Left ventricle myocardium inferior (tissue), 1 donor: ENCODE results near the gene SWT1. TPM values are rescaled to one million over a fixed set of nuclear protein-coding genes. Genes with fewer than 3 reads are reported as not detected.

Source experiments
- DNase-seq: peaks from one replicate; pipeline ENCODE4 v3.0.0-alpha.2; 2020
- H3K27ac ChIP-seq: fragments of 200-600 bp; replicated peaks from 2 replicates; pipeline ENCODE4 v1.8.0; 2021
- H3K27me3 ChIP-seq: fragments of 200-600 bp; 2 replicates; pipeline ENCODE4 v1.8.0; 2021; ENCODE audit warnings: low read depth
- H3K36me3 ChIP-seq: fragments of 200-600 bp; 2 replicates; pipeline ENCODE4 v1.8.0; 2021
- H3K4me1 ChIP-seq: fragments of 200-600 bp; 2 replicates; pipeline ENCODE4 v1.8.0; 2021
- H3K4me3 ChIP-seq: fragments of 200-600 bp; 2 replicates; pipeline ENCODE4 v1.8.0; 2021; ENCODE audit warnings: mild to moderate bottlenecking, moderate library complexity
- H3K9me3 ChIP-seq: fragments of 200-600 bp; replicated peaks from 2 replicates; pipeline ENCODE4 v1.8.0; 2021
- CTCF ChIP-seq: fragments of 200-600 bp; IDR thresholded peaks from 2 replicates; pipeline ENCODE4 v1.8.0; 2021; ENCODE audit warnings: antibody characterized with exemption, mild to moderate bottlenecking, borderline replicate concordance
- intact Hi-C: fragments of 100-400 bp; cut with micrococcal nuclease; formaldehyde crosslinking; loops from one replicate; pipeline ENCODE4 v1.11.0; 2022
- total RNA-seq: library from RNA; stranded (reverse); fragmentation: NEBNext Ultra II Directional; extraction: Animal tissue kit (Norgen Biotek cat#: 25700); gene quantifications from one replicate; pipeline ENCODE4 v1.2.1, GENCODE V29; 2021
- donor health status: DM: no; HTN: yes; CAD: no; lungs with severe emphysema.

Gene SWT1
- total RNA-seq, 1 donor from 2014 or later: 7.4 TPM

GRCh38 chr1:185328255-185328654 is 171.3 kb downstream of the SWT1 start:
- Histone ChIP-seq H3K9me3 (no peaks in the 10 kb centered on the region), H3K4me1 (no peaks in the 10 kb centered on the region), H3K27me3 (no peaks in the 10 kb centered on the region), H3K27ac (no peak overlapping the region), H3K36me3 (no peaks in the 10 kb centered on the region), H3K4me3 (no peak overlapping the region)
- DNase-seq: no peak
- intact Hi-C loops: no loop called here
- TF ChIP-seq CTCF: no peak

GRCh38 chr1:185334182-185334581 is 177.2 kb downstream of the SWT1 start:
- H3K9me3 ChIP-seq: no peaks in the 10 kb centered on the region
- no peak overlapping the region for H3K4me3 ChIP-seq
- H3K27ac ChIP-seq: peak overlapping the region; percentile 24
- intact Hi-C loops: no loop called here
- H3K36me3 ChIP-seq: no peaks in the 10 kb centered on the region
- H3K27me3 ChIP-seq: no peaks in the 10 kb centered on the region
- H3K4me1 ChIP-seq: no peaks in the 10 kb centered on the region
- no peak for DNase-seq
- no peak for TF ChIP-seq CTCF

GRCh38 chr1:185337246-185337645 is 180.3 kb downstream of the SWT1 start:
- Histone ChIP-seq H3K36me3 (no peaks in the 10 kb centered on the region), H3K27me3 (no peaks in the 10 kb centered on the region), H3K27ac (no peak overlapping the region), H3K4me1 (no peaks in the 10 kb centered on the region), H3K4me3 (no peak overlapping the region), H3K9me3 (no peaks in the 10 kb centered on the region)
- TF ChIP-seq CTCF: no peak
- DNase-seq: no peak
- intact Hi-C loops: no loop called here

GRCh38 chr1:185338719-185339622 is 182.0 kb downstream of the SWT1 start:
- DNase-seq: no peak
- no peak for TF ChIP-seq CTCF
- no peaks in the 10 kb centered on the region for H3K27me3 ChIP-seq
- H3K27ac ChIP-seq: peak overlapping the region; percentile 35
- H3K4me1 ChIP-seq: no peaks in the 10 kb centered on the region
- H3K9me3 ChIP-seq: no peaks in the 10 kb centered on the region
- no peaks in the 10 kb centered on the region for H3K36me3 ChIP-seq
- no peak overlapping the region for H3K4me3 ChIP-seq
- intact Hi-C loops: no loop called here

- Histone ChIP-seq H3K36me3 (no peaks in the 10 kb centered on the region), H3K27me3 (no peaks in the 10 kb centered on the region), H3K27ac (no peak overlapping the region), H3K4me1 (no peaks in the 10 kb centered on the region), H3K9me3 (no peaks in the 10 kb centered on the region), H3K4me3 (no peak overlapping the region)
- no peak for DNase-seq
- intact Hi-C loops: no loop called here
- no peak for TF ChIP-seq CTCF
These were observed 184.3 kb downstream of the SWT1 start for GRCh38 chr1:185341196-185341781.

Other genes starting within 250 kb of the SWT1 start
- gene NIBAN1, start 182.7 kb upstream of the SWT1 start, total RNA-seq: 248 TPM
- gene RNF2, start 111.6 kb upstream of the SWT1 start, total RNA-seq: 11.6 TPM
- gene TRMT1L, start 214 bp upstream of the SWT1 start, total RNA-seq: 26.1 TPM
- gene IVNS1ABP, start 160.1 kb downstream of the SWT1 start, total RNA-seq: 70.3 TPM